Pancreas (tissue), 10 donors: ENCODE data around the gene KCNQ4. TPM values are rescaled to one million over a fixed set of nuclear protein-coding genes. Genes with fewer than 3 reads are reported as not detected.

Source experiments
- ATAC-seq, 4 donors: fragments of 200-7000 bp; cut with Tn5 transposase; one replicate each; pipeline versions ENCODE4 v1.8.0 to v1.9.1; 2020; ENCODE audit warnings: mild to moderate bottlenecking in 4 of 4, moderate library complexity in 4 of 4
- DNase-seq, 6 donors: peaks; one replicate each; pipeline ENCODE4 v3.0.0-alpha.2; 2020
- FAIRE-seq: peaks from 2 replicates; lab custom pipeline; 2012; peaks lifted over from hg19 to GRCh38; lab: Jason Lieb, UNC
- H3K27ac ChIP-seq, 4 donors: fragments of 200-600 bp; sonication (generic); 1 replicate in 3 of 4; 2 replicates in 1 of 4; pipeline versions ENCODE4 v1.5.0 to v1.8.0; 2020
- H3K27me3 ChIP-seq, 4 donors: fragments of 200-600 bp; one replicate each; pipeline ENCODE4 v1.8.0; 2021
- H3K36me3 ChIP-seq, 3 donors: fragments of 200-600 bp; sonication (generic) in 1 of 3; one replicate each; pipeline versions ENCODE4 v1.5.0 to v1.8.0; 2020 to 2021
- H3K4me1 ChIP-seq, 3 donors: fragments of 200-600 bp; one replicate each; pipeline ENCODE4 v1.8.0; 2021
- H3K4me3 ChIP-seq, 4 donors: fragments of 200-600 bp; sonication (generic) in 2 of 4; one replicate each; pipeline versions ENCODE4 v1.5.0 to v1.8.0; 2020 to 2021
- H3K9me3 ChIP-seq, 4 donors: fragments of 200-600 bp; one replicate each; pipeline ENCODE4 v1.8.0; 2021
- WGBS, 2 donors: extraction: QIAGEN DNeasy Blood & Tissue Kit; methylation state at CpG; one replicate each; pipeline ENCODE4 v1.1.7; 2013; 5-methylcytosine and 5-hydroxymethylcytosine counted together
- intact Hi-C, 3 donors: fragments of 100-400 bp; cut with DNase I; formaldehyde crosslinking; loops; one replicate each; pipeline versions ENCODE4 v1.11.1 to v1.14.2; 2022
- polyA plus RNA-seq, 2 donors: library from polyadenylated mRNA; stranded (reverse); fragments of 200-250 nt; gene quantifications; one replicate each; pipeline ENCODE4 v1.2.3, GENCODE V29; 2013
- total RNA-seq, 6 donors: library from RNA; stranded (reverse); fragmentation: NEBNext Ultra II Directional in 4 of 6; extraction: Animal tissue kit (Norgen Biotek cat#: 25700) in 4 of 6; gene quantifications; one replicate each; pipeline versions ENCODE4 v1.2.1 to v1.2.4, GENCODE V29; 2021 to 2023
- TF ChIP-seq, protein P1 (sequence below), 4 donors: fragments of 200-600 bp; sonication (generic) in 3 of 4; IDR thresholded peaks; one replicate each; pipeline versions ENCODE4 v1.5.0 to v1.8.0; 2021; ENCODE audit warnings: antibody characterized with exemption in 4 of 4
- donor health status: healthy with polysubstance abuse.
- donor health status: DM: no; HTN: no; CAD: no; lungs with moderate emphysema.
- donor health status: DM: no; HTN: no; CAD: no.
- donor health status: control.
- donor health status: control.
- donor health status: Bipolar disorder and iron deficiency.
- donor health status: DM: yes; HTN: yes; CAD: no.
- donor health status: DM: no; HTN: no; CAD: no.
- donor health status: DM: no; HTN: no; CAD: no.
- donor health status: DM: yes; HTN: yes; CAD: no.

The KCNQ4 gene
- total and polyA plus RNA-seq, 8 donors = 0.35 to 6.5 (median 1.3) TPM

DNA sequence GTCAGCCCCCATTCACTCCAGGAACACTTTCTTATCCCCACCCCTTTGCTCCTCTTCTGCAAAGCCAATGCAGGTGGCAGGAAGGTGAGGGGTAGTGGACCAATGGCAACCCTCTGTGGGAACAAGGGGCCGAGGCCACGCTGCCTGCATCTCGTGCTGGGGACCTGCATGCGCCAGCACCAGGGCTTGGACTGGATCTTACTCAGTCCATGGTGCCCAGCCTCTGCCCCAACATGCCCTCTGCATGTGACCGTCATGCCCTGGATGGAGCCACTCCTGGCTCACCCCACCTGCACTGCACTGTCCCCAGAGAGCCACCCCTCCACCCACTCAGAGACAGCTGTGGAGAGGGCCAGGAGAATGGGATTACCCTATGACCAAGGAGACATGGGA, 56.4 kb downstream of the KCNQ4 start:
- H3K27ac ChIP-seq = no peak overlapping the region
- H3K4me1 ChIP-seq = no peaks in the 10 kb centered on the region
- no peaks in the 10 kb centered on the region for H3K36me3 ChIP-seq
- ATAC-seq = no peak
- FAIRE-seq = no peak
- H3K27me3 ChIP-seq = no peaks in the 10 kb centered on the region
- 91 to 96% methylated on average over 5 of the region's 5 CpGs for WGBS, 2 donors
- TF ChIP-seq, protein P1, sequence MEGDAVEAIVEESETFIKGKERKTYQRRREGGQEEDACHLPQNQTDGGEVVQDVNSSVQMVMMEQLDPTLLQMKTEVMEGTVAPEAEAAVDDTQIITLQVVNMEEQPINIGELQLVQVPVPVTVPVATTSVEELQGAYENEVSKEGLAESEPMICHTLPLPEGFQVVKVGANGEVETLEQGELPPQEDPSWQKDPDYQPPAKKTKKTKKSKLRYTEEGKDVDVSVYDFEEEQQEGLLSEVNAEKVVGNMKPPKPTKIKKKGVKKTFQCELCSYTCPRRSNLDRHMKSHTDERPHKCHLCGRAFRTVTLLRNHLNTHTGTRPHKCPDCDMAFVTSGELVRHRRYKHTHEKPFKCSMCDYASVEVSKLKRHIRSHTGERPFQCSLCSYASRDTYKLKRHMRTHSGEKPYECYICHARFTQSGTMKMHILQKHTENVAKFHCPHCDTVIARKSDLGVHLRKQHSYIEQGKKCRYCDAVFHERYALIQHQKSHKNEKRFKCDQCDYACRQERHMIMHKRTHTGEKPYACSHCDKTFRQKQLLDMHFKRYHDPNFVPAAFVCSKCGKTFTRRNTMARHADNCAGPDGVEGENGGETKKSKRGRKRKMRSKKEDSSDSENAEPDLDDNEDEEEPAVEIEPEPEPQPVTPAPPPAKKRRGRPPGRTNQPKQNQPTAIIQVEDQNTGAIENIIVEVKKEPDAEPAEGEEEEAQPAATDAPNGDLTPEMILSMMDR (IDR thresholded peaks at IDR 0.05) = no peak
- H3K4me3 ChIP-seq = no peak overlapping the region
- DNase-seq = peak in 1 of 6 donors; percentile 40
- intact Hi-C loops = loop anchor here in 2 of 3 donors (10.0 kb wide), 2 partner anchors 115 to 215 kb away; no protein-coding TSS in a partner anchor
- no peaks in the 10 kb centered on the region for H3K9me3 ChIP-seq

- ATAC-seq (no peak), FAIRE-seq (no peak), DNase-seq (no peak)
- intact Hi-C loops = loop anchor here in 1 of 3 donors (10.0 kb wide), 1 partner anchor 216 kb away; no protein-coding TSS in a partner anchor
- Histone ChIP-seq H3K4me1 (no peaks in the 10 kb centered on the region), H3K27ac (no peak overlapping the region), H3K36me3 (no peaks in the 10 kb centered on the region), H3K4me3 (no peak overlapping the region), H3K9me3 (no peaks in the 10 kb centered on the region), H3K27me3 (no peaks in the 10 kb centered on the region)
- TF ChIP-seq, protein P1 (IDR thresholded peaks at IDR 0.05) = no peak
- WGBS, 2 donors = 66 to 71% methylated on average over 6 of the region's 6 CpGs
These were observed 57.1 kb downstream of the KCNQ4 start for GRCh38 chr1:40840526-40841323.

DNA sequence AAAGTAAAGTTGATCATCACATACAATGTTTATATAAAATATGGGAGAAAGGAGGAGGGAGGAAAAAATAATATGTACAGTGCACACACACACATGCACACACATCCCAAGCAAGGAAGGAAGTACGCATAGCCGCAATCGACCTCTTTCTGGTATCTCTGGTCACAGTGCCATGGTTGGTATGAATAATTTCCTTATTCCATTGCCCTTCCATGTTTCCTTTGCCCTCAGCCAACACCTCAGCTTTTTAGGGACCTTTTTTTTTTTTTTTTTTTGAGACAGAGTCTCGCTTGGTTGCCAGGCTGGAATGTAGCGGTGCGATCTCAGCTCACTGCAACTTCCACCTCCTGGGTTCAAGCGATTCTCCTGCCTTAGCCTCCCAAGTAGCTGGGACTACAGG, 58.0 kb downstream of the KCNQ4 start:
- intact Hi-C loops = loop anchor here in 1 of 3 donors (10.0 kb wide), 1 partner anchor 217 kb away; no protein-coding TSS in a partner anchor
- no peak overlapping the region for H3K27ac ChIP-seq
- no peak for DNase-seq
- no peaks in the 10 kb centered on the region for H3K36me3 ChIP-seq
- WGBS, 2 donors = 84 to 92% methylated on average over 7 of the region's 7 CpGs
- TF ChIP-seq, protein P1 (IDR thresholded peaks at IDR 0.05) = no peak
- ATAC-seq = no peak
- H3K4me3 ChIP-seq = no peak overlapping the region
- no peaks in the 10 kb centered on the region for H3K9me3 ChIP-seq
- H3K27me3 ChIP-seq = no peaks in the 10 kb centered on the region
- H3K4me1 ChIP-seq = no peaks in the 10 kb centered on the region
- FAIRE-seq = no peak

DNA sequence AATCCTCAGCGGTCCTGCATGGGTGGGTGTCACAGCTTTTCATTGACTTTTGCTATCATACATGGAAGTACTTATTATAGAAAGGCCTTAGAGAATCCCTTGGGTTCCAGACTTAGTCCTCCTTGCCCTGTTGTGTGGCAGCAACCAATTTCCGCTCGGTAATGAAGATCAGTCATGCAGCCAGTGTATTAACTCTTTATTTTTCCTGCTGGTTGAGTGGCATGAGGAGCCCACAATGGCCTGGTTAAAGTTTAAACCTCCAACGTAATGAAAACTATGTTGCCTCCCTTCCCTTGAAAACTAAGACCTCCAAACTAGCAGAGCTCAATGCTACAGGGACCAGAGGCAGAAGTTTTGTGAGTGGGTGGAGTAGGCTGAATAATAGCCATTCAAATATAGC, 58.6 kb downstream of the KCNQ4 start:
- 60 to 63% methylated on average over 4 of the region's 4 CpGs for WGBS, 2 donors
- Histone ChIP-seq H3K4me1 (no peaks in the 10 kb centered on the region), H3K36me3 (no peaks in the 10 kb centered on the region), H3K27ac (no peak overlapping the region), H3K27me3 (no peaks in the 10 kb centered on the region), H3K9me3 (no peaks in the 10 kb centered on the region), H3K4me3 (no peak overlapping the region)
- no peak for ATAC-seq
- FAIRE-seq = no peak
- intact Hi-C loops = loop anchor here in 1 of 3 donors (10.0 kb wide), 1 partner anchor 217 kb away; no protein-coding TSS in a partner anchor
- no peak for DNase-seq
- TF ChIP-seq, protein P1 (IDR thresholded peaks at IDR 0.05) = no peak

- H3K27ac ChIP-seq = no peak overlapping the region
- FAIRE-seq = no peak
- H3K27me3 ChIP-seq = no peaks in the 10 kb centered on the region
- no peak overlapping the region for H3K4me3 ChIP-seq
- H3K4me1 ChIP-seq = no peaks in the 10 kb centered on the region
- DNase-seq = no peak
- TF ChIP-seq, protein P1 (IDR thresholded peaks at IDR 0.05) = no peak
- no peaks in the 10 kb centered on the region for H3K9me3 ChIP-seq
- intact Hi-C loops = loop anchor here in 1 of 3 donors (10.0 kb wide), 1 partner anchor 218 kb away; no protein-coding TSS in a partner anchor
- ATAC-seq = no peak
- no peaks in the 10 kb centered on the region for H3K36me3 ChIP-seq
- 96 to 98% methylated on average over 3 of the region's 3 CpGs for WGBS, 2 donors
These were observed 59.1 kb downstream of the KCNQ4 start for GRCh38 chr1:40842691-40843090.
